ENCODE results near the gene KCTD21. TPM values are rescaled to one million over a fixed set of nuclear protein-coding genes. Genes with fewer than 3 reads are reported as not detected.

The KCTD21 gene
- total RNA-seq, 1 donor from 2014 or later = 10.7 TPM

DNA sequence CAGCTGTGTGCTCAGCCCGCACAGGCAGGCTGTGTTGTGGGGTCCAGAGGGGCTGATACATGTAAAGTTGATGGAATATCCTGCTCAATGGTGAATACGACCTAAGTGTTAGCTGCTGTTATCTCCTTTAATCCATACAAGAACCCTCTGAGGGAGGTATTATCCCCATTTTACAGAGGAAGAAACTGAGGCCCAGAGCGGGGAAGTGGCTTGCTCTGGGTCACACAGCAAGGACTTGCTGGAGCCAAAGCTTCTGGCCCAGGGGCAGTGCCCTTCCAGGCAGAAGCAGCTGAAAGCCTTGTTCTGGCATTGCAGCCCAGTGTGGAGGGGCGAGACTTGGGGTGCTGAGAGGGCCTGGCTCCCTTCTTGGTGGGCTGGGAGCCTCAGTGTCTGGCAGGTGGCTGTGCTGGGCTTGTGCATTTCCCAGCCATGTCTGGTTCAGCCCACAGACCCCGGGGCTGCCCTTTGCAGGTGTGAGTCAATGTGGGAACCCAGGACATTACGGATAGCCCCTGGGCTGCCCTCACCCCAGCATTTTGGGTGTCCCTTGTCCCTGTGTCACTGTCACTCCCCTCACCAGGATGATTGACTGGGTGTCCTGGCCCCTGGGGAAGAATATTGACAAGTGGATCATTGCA, 10.7 kb upstream of the KCTD21 start:
- Mint-ChIP-seq H3K27me3 (ENCODE audit: unreplicated experiment) (no peaks in the 10 kb centered on the region), H3K36me3 (ENCODE audit: unreplicated experiment) (peaks cover 25% of the 10 kb centered on the region), H3K4me1 (ENCODE audit: unreplicated experiment) (no peaks in the 10 kb centered on the region), H3K27ac (ENCODE audit: unreplicated experiment) (no peak overlapping the region), H3K4me3 (ENCODE audit: unreplicated experiment) (no peak overlapping the region), H3K9me3 (ENCODE audit: unreplicated experiment) (no peaks in the 10 kb centered on the region)
- no peak for DNase-seq (ENCODE audit: extremely low spot score, unreplicated experiment)
- TF ChIP-seq, protein P1, sequence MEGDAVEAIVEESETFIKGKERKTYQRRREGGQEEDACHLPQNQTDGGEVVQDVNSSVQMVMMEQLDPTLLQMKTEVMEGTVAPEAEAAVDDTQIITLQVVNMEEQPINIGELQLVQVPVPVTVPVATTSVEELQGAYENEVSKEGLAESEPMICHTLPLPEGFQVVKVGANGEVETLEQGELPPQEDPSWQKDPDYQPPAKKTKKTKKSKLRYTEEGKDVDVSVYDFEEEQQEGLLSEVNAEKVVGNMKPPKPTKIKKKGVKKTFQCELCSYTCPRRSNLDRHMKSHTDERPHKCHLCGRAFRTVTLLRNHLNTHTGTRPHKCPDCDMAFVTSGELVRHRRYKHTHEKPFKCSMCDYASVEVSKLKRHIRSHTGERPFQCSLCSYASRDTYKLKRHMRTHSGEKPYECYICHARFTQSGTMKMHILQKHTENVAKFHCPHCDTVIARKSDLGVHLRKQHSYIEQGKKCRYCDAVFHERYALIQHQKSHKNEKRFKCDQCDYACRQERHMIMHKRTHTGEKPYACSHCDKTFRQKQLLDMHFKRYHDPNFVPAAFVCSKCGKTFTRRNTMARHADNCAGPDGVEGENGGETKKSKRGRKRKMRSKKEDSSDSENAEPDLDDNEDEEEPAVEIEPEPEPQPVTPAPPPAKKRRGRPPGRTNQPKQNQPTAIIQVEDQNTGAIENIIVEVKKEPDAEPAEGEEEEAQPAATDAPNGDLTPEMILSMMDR (IDR thresholded peaks at IDR 0.05) = no peak

DNA sequence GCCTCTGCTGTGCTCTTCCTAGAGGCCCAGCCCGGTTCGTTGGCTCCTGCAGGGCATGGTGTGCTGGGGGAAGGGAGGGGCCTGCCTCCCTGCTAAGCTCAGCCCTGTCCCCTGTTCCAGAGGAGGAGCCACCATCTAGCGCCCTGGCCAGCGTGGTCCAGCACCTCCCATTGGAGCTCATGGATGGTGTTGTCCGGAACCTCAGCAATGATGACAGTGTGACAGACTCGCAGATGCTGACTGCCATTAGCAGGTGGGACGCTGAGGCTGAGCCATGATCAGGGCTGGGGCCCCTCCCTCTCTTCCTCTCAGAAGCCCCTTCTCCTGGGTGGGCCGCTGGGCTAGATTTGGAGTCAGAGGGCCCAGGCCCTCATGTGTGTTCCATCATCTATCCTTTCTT, 9.4 kb upstream of the KCTD21 start:
- Mint-ChIP-seq H3K27me3 (ENCODE audit: unreplicated experiment) (no peaks in the 10 kb centered on the region), H3K27ac (ENCODE audit: unreplicated experiment) (no peak overlapping the region), H3K4me3 (ENCODE audit: unreplicated experiment) (no peak overlapping the region), H3K9me3 (ENCODE audit: unreplicated experiment) (no peaks in the 10 kb centered on the region), H3K4me1 (ENCODE audit: unreplicated experiment) (no peaks in the 10 kb centered on the region), H3K36me3 (ENCODE audit: unreplicated experiment) (peaks cover 25% of the 10 kb centered on the region)
- TF ChIP-seq, protein P1 (IDR thresholded peaks at IDR 0.05) = no peak
- no peak for DNase-seq (ENCODE audit: extremely low spot score, unreplicated experiment)

GRCh38 chr11:78196661-78197091, 8.2 kb upstream of the KCTD21 start:
- H3K27me3 Mint-ChIP-seq (ENCODE audit: unreplicated experiment) = no peaks in the 10 kb centered on the region
- no peak overlapping the region for H3K4me3 Mint-ChIP-seq (ENCODE audit: unreplicated experiment)
- peaks cover 22% of the 10 kb centered on the region for H3K36me3 Mint-ChIP-seq (ENCODE audit: unreplicated experiment)
- no peak for DNase-seq (ENCODE audit: extremely low spot score, unreplicated experiment)
- no peaks in the 10 kb centered on the region for H3K9me3 Mint-ChIP-seq (ENCODE audit: unreplicated experiment)
- no peaks in the 10 kb centered on the region for H3K4me1 Mint-ChIP-seq (ENCODE audit: unreplicated experiment)
- TF ChIP-seq, protein P1 (IDR thresholded peaks at IDR 0.05) = no peak
- no peak overlapping the region for H3K27ac Mint-ChIP-seq (ENCODE audit: unreplicated experiment)

- no peak overlapping the region for H3K4me3 Mint-ChIP-seq (ENCODE audit: unreplicated experiment)
- H3K9me3 Mint-ChIP-seq (ENCODE audit: unreplicated experiment) = no peaks in the 10 kb centered on the region
- TF ChIP-seq, protein P1 (IDR thresholded peaks at IDR 0.05) = no peak
- DNase-seq (ENCODE audit: extremely low spot score, unreplicated experiment) = no peak
- peaks cover 16% of the 10 kb centered on the region for H3K36me3 Mint-ChIP-seq (ENCODE audit: unreplicated experiment)
- H3K4me1 Mint-ChIP-seq (ENCODE audit: unreplicated experiment) = peaks cover 5% of the 10 kb centered on the region
- H3K27me3 Mint-ChIP-seq (ENCODE audit: unreplicated experiment) = no peaks in the 10 kb centered on the region
- no peak overlapping the region for H3K27ac Mint-ChIP-seq (ENCODE audit: unreplicated experiment)
Observed at GRCh38 chr11:78195917-78196560, 7.6 kb upstream of the KCTD21 start.

DNA sequence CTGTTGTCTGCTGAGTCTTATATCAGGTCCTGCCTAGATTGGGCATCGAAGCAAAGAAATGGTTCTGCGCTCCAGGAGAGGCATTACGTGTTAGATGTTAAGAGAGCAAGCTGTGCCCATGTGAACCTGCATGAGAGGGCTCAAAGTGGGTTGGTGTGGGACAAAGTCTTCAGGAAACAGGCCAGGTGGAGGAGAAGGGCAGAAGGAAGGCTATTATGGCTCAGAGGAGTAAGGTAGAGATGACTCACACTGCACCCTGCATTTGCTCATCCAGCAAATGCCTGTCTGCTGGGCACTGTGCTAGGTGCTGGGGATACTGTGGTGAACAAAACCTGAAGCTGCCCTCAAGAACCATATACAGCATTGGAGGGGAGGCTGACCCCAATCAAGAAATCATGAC, 6.1 kb upstream of the KCTD21 start:
- Mint-ChIP-seq H3K9me3 (ENCODE audit: unreplicated experiment) (no peaks in the 10 kb centered on the region), H3K27ac (ENCODE audit: unreplicated experiment) (no peak overlapping the region)

More for the DNA sequence above, 6.1 kb upstream of the KCTD21 start:
- TF ChIP-seq, protein P1 (IDR thresholded peaks at IDR 0.05) = no peak
- Mint-ChIP-seq H3K27me3 (ENCODE audit: unreplicated experiment) (no peaks in the 10 kb centered on the region), H3K4me1 (ENCODE audit: unreplicated experiment) (peaks cover 19% of the 10 kb centered on the region), H3K36me3 (ENCODE audit: unreplicated experiment) (peaks cover 12% of the 10 kb centered on the region), H3K4me3 (ENCODE audit: unreplicated experiment) (no peak overlapping the region)
- DNase-seq (ENCODE audit: extremely low spot score, unreplicated experiment) = no peak

Data from osteocyte (in vitro differentiated cells).